Body of pancreas (tissue), 4 donors: Measurements from ENCODE around the gene ANTXR2. TPM values are rescaled to one million over a fixed set of nuclear protein-coding genes. Genes with fewer than 3 reads are reported as not detected.

ENCODE experiments used
- ATAC-seq: fragments of 150-250 bp; one replicate; pipeline ENCODE4 v1.9.1; 2016
- DNase-seq, 4 donors: peaks; one replicate each; pipeline ENCODE4 v3.0.0-alpha.2; 2019
- H3K27ac ChIP-seq, 4 donors: fragments of 200-600 bp; sonication (generic); 1 replicate in 3 of 4; 2 replicates in 1 of 4; pipeline versions ENCODE4 v1.5.1 to v1.6.1; 2016 to 2019; ENCODE audit warnings: mild to moderate bottlenecking in 1 of 4, mixed read lengths in 1 of 4, moderate library complexity in 1 of 4
- H3K27me3 ChIP-seq, 2 donors: fragments of 200-600 bp; sonication (generic); one replicate each; pipeline ENCODE4 v1.6.0; 2016; ENCODE audit warnings: mild to moderate bottlenecking in 1 of 2
- H3K36me3 ChIP-seq, 2 donors: fragments of 200-600 bp; sonication (generic); replicated peaks in 1 of 2; 2 replicates each; pipeline ENCODE4 v1.5.1; 2016; ENCODE audit warnings: low read depth in 2 of 2; ENCODE audit not compliant: insufficient read depth in 1 of 2
- H3K4me1 ChIP-seq: fragments of 200-600 bp; sonication (generic); one replicate; pipeline ENCODE4 v1.6.0; 2016
- H3K4me3 ChIP-seq, 2 donors: fragments of 200-600 bp; sonication (generic); 1 replicate in 1 of 2; 2 replicates in 1 of 2; pipeline ENCODE4 v1.5.1; 2016 to 2019
- H3K9me3 ChIP-seq, 3 donors: fragments of 200-600 bp; sonication (generic); 1 replicate in 2 of 3; 2 replicates in 1 of 3; pipeline ENCODE4 v1.5.1; 2016
- POLR2A ChIP-seq, 3 donors: fragments of 450-650 bp; IDR thresholded peaks; one replicate each; pipeline ENCODE4 v1.6.1; 2016; ENCODE audit warnings: antibody characterized with exemption in 3 of 3, mild to moderate bottlenecking in 2 of 3
- WGBS, 2 donors: methylation state at CpG; one replicate each; pipeline ENCODE4 v1.1.5; 2017; 5-methylcytosine and 5-hydroxymethylcytosine counted together
- intact Hi-C: fragments of 100-400 bp; cut with DNase I; formaldehyde crosslinking; loops from one replicate; pipeline ENCODE4 v1.15.1; 2023
- total RNA-seq, 2 donors: library from RNA; depleted of rRNA; stranded (reverse); fragments of >200 nt; gene quantifications; one replicate each; pipeline ENCODE4 v1.1.0, GENCODE V29; 2016
- TF ChIP-seq, protein P1 (sequence below), 7 experiments: fragments of 450-650 bp in 4 of 7; fragments of 200-600 bp in 3 of 7; sonication (generic) in 3 of 7; IDR thresholded peaks; one replicate each; pipeline ENCODE4 v1.5.1; 2016 to 2019; ENCODE audit warnings: antibody characterized with exemption in 7 of 7

Gene ANTXR2
- total RNA-seq, 2 donors from 2014 or later: 16.9 to 34.6 TPM

DNA sequence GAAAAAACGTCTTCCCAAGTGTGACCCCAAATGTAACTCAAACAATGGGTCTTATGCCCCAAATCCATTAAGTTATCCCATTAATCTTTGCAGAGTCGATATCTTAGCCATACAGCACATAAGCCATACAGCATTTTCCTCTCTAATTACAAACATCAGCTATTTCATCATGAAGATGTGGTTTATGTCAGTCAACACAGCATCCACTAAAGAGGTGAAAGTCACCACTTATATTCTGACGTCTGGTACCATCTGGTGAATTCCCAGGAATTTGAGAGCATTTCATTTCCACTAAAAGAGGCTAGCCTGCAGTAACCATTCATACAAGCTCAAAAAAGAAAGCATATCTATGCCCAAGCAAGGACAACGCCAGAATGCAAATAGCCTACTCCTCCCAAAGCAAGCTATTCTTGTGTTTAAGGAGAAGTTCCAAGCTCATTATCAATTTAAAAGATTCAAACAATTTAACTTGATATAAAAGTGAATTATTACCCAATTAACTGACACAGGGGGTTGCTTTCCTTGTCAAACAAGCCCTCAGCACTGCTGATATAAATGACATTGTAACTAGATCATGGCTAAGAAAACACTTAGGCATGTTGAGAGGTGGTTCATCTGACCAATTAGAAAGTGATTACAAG lies 203.3 kb downstream of the ANTXR2 start:
- Histone ChIP-seq H3K4me1 (no peaks in the 10 kb centered on the region), H3K27me3 (no peaks in the 10 kb centered on the region), H3K9me3 (no peaks in the 10 kb centered on the region), H3K4me3 (no peak overlapping the region), H3K36me3 (no peaks in the 10 kb centered on the region), H3K27ac (no peak overlapping the region)
- TF ChIP-seq, protein P1, sequence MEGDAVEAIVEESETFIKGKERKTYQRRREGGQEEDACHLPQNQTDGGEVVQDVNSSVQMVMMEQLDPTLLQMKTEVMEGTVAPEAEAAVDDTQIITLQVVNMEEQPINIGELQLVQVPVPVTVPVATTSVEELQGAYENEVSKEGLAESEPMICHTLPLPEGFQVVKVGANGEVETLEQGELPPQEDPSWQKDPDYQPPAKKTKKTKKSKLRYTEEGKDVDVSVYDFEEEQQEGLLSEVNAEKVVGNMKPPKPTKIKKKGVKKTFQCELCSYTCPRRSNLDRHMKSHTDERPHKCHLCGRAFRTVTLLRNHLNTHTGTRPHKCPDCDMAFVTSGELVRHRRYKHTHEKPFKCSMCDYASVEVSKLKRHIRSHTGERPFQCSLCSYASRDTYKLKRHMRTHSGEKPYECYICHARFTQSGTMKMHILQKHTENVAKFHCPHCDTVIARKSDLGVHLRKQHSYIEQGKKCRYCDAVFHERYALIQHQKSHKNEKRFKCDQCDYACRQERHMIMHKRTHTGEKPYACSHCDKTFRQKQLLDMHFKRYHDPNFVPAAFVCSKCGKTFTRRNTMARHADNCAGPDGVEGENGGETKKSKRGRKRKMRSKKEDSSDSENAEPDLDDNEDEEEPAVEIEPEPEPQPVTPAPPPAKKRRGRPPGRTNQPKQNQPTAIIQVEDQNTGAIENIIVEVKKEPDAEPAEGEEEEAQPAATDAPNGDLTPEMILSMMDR (IDR thresholded peaks at IDR 0.05): no peak
- TF ChIP-seq POLR2A (IDR thresholded peaks at IDR 0.05): no peak
- 29 to 33% methylated on average over 4 of the region's 4 CpGs for WGBS, 2 donors
- intact Hi-C loops: no loop called here
- no peak for ATAC-seq
- no peak for DNase-seq

DNA sequence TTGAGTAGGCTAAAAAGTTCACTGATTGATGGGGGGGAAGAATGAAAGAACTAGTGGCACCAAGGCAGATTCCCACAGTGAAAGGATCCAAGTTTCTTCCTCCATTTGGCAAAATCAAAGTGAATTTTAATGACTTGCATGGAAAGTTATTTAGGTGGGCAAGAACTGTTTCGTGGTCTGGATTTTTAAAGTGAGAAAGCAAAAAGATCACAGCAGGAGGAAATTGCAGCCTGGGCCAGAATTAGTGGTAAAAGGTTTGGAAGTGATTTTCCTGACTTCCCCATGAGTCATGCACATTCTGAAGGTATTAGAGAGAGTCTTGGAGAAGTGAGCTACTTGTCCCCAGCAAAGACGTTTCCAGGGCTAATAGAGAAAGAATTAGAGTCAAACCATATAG lies 207.8 kb downstream of the ANTXR2 start:
- no peak for DNase-seq
- TF ChIP-seq POLR2A (IDR thresholded peaks at IDR 0.05): no peak
- TF ChIP-seq, protein P1 (IDR thresholded peaks at IDR 0.05): no peak
- 24 to 32% methylated on average over 2 of the region's 2 CpGs for WGBS, 2 donors
- H3K4me3 ChIP-seq: no peak overlapping the region
- intact Hi-C loops: no loop called here
- no peaks in the 10 kb centered on the region for H3K36me3 ChIP-seq
- ATAC-seq: no peak
- no peak overlapping the region for H3K27ac ChIP-seq
- no peaks in the 10 kb centered on the region for H3K9me3 ChIP-seq
- no peaks in the 10 kb centered on the region for H3K27me3 ChIP-seq
- H3K4me1 ChIP-seq: no peaks in the 10 kb centered on the region

DNA sequence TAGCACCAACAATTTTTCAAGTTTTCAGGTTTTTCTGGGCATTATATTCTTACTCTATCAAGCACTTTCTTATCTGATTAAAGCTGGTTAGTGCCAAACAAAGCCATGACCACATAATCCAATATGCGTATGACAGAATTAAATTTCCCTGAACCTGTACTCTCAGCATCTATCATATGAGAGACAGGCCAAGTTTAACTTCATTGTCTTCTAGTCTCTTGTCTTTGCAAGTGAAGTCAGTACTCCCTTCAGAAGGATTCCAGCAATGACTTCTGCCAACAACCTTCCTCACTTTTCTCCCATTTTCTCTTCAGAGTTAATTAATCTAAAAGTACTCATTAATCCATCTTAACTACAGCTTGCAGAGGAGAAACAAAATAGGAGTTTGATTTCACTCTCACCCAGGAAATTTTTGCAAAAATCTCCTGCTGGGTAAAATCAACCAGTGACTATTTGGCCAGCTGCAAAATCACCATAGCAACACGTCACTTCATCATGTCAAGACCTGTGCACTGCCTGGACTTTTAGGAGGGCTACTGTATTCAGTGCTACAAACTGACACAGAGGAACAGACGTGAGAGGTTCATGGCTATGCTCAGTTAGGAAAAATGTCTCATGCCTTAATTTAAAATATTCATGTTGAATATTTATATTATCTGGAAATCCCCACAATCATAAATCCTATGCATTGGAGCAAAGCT lies 208.4 kb downstream of the ANTXR2 start:
- H3K27ac ChIP-seq: no peak overlapping the region
- TF ChIP-seq POLR2A (IDR thresholded peaks at IDR 0.05): no peak
- TF ChIP-seq, protein P1 (IDR thresholded peaks at IDR 0.05): no peak
- H3K27me3 ChIP-seq: no peaks in the 10 kb centered on the region

DNA sequence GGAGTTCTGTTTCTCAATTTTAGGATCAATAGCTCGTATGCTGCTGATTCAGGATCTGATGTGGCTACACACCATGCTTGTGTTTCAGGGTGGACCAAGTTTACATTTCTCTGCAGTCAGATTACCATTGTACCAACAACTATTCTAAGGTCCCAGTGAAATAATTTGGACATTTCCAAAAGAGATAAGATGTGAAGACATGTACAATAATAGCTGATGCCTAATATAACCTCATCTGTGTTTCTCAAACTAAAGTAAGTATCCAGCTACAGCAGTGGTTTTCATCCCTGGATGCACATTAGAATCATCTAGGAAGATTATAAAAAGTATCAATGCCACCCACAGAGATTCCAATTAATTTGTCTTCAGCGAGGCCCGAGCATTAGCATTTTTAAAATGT lies 209.7 kb downstream of the ANTXR2 start:
- ATAC-seq: no peak

More for the DNA sequence above, 208.4 kb downstream of the ANTXR2 start:
- ATAC-seq (no peak), DNase-seq (no peak)
- WGBS, 2 donors: 43 to 44% methylated on average over 3 of the region's 3 CpGs
- Histone ChIP-seq H3K9me3 (no peaks in the 10 kb centered on the region), H3K4me1 (no peaks in the 10 kb centered on the region), H3K4me3 (no peak overlapping the region), H3K36me3 (no peaks in the 10 kb centered on the region)
- intact Hi-C loops: no loop called here

DNA sequence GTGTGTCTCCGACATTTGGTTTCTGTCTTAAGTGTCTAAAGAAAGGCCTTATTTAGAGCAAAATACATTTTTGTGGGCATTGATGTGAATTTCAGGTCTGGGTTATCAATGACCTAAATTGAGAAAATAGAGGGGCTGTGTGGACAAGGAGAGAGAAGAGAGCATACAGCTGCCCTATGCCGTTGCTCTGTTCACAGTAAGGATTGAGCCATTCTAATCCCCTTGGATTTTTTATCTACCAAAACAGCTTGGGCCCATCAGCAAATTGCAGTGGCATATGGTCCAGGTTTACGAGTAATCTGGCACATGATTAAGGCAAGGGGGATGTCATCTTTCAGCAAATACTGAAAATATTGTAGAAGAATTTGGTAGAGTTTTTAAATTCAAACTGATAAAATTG lies 210.2 kb downstream of the ANTXR2 start:
- no peak for DNase-seq
- WGBS, 2 donors: 58 to 68% methylated on average over 3 of the region's 3 CpGs
- H3K9me3 ChIP-seq: no peaks in the 10 kb centered on the region
- no peak overlapping the region for H3K27ac ChIP-seq
- intact Hi-C loops: no loop called here
- no peaks in the 10 kb centered on the region for H3K36me3 ChIP-seq
- TF ChIP-seq POLR2A (IDR thresholded peaks at IDR 0.05): no peak
- TF ChIP-seq, protein P1 (IDR thresholded peaks at IDR 0.05): no peak
- H3K4me3 ChIP-seq: no peak overlapping the region
- no peaks in the 10 kb centered on the region for H3K4me1 ChIP-seq
- H3K27me3 ChIP-seq: no peaks in the 10 kb centered on the region
- no peak for ATAC-seq

More for the DNA sequence above, 209.7 kb downstream of the ANTXR2 start:
- H3K4me3 ChIP-seq: no peak overlapping the region
- H3K9me3 ChIP-seq: no peaks in the 10 kb centered on the region
- H3K27me3 ChIP-seq: no peaks in the 10 kb centered on the region
- no peaks in the 10 kb centered on the region for H3K36me3 ChIP-seq
- no peak for DNase-seq
- WGBS, 2 donors: 49 to 82% methylated on average over 3 of the region's 3 CpGs
- intact Hi-C loops: no loop called here
- no peaks in the 10 kb centered on the region for H3K4me1 ChIP-seq
- TF ChIP-seq POLR2A (IDR thresholded peaks at IDR 0.05): no peak
- no peak overlapping the region for H3K27ac ChIP-seq
